ENCODE measurements around the gene RNASEH1. TPM values are rescaled to one million over a fixed set of nuclear protein-coding genes. Genes with fewer than 3 reads are reported as not detected.

Gene RNASEH1
- total and polyA plus RNA-seq, 2 of the 13 experiments (the other 11 are each of a cell fraction or from before 2014, with no cell fraction given) = 14.5 to 57.4 TPM

- TF ChIP-seq RBFOX2 (IDR thresholded peaks at IDR 0.05; ENCODE audit: low read depth, low read length) (no peak), ZNF879 (CRISPR knock-in tag; IDR thresholded peaks at IDR 0.05) (0 out of 2 replicates have a peak, but pooled peaks have one; percentile 48), FOXA1 (IDR thresholded peaks at IDR 0.05) (no peak), FOXA1 (CRISPR knock-in tag; IDR thresholded peaks at IDR 0.05) (no peak), ZNF564 (CRISPR knock-in tag; IDR thresholded peaks at IDR 0.05) (peak; percentile 9; the same call in 1 of the 2 replicates), HES4 (CRISPR knock-in tag; IDR thresholded peaks at IDR 0.05; ENCODE audit: borderline replicate concordance) (no peak), EHMT2 (IDR thresholded peaks at IDR 0.05; ENCODE audit: borderline replicate concordance, low read depth, low read length) (no peak), KLF9 (CRISPR knock-in tag; IDR thresholded peaks at IDR 0.05; ENCODE audit: low read depth) (no peak), TSC22D2 (CRISPR knock-in tag; IDR thresholded peaks at IDR 0.05; ENCODE audit: borderline replicate concordance) (no peak; the same call in 1 of the 2 replicates), ZNF44 (CRISPR knock-in tag; IDR thresholded peaks at IDR 0.05) (0 out of 2 replicates have a peak, but pooled peaks have one; percentile 14), MXI1 (IDR thresholded peaks at IDR 0.05; ENCODE audit: borderline replicate concordance, low read depth, low read length) (no peak), ZNF781 (CRISPR knock-in tag; IDR thresholded peaks at IDR 0.05; ENCODE audit: borderline replicate concordance, not compliant biosample characterization) (no peak), ZNF839 (CRISPR knock-in tag; IDR thresholded peaks at IDR 0.05; ENCODE audit: borderline replicate concordance) (no peak), FOXM1 (CRISPR knock-in tag; IDR thresholded peaks at IDR 0.05) (no peak), NR1H2 (CRISPR knock-in tag; IDR thresholded peaks at IDR 0.05; ENCODE audit: borderline replicate concordance, low read depth) (peak; percentile 87; the same call in 1 of the 2 replicates), RBM22 (optimal IDR thresholded peaks at IDR 0.05; ENCODE audit: low read length) (peak; percentile 3), CEBPG (CRISPR knock-in tag; IDR thresholded peaks at IDR 0.05) (no peak), ZNF264 (CRISPR knock-in tag; IDR thresholded peaks at IDR 0.05) (0 out of 2 replicates have a peak, but pooled peaks have one; percentile 0), SYNCRIP (IDR thresholded peaks at IDR 0.05; ENCODE audit: insufficient read depth, low read depth, low read length) (no peak)
- TF ChIP-seq, protein P1, sequence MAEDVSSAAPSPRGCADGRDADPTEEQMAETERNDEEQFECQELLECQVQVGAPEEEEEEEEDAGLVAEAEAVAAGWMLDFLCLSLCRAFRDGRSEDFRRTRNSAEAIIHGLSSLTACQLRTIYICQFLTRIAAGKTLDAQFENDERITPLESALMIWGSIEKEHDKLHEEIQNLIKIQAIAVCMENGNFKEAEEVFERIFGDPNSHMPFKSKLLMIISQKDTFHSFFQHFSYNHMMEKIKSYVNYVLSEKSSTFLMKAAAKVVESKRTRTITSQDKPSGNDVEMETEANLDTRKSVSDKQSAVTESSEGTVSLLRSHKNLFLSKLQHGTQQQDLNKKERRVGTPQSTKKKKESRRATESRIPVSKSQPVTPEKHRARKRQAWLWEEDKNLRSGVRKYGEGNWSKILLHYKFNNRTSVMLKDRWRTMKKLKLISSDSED (CRISPR knock-in tag; IDR thresholded peaks at IDR 0.05) = no peak
- TF ChIP-seq, protein P2, sequence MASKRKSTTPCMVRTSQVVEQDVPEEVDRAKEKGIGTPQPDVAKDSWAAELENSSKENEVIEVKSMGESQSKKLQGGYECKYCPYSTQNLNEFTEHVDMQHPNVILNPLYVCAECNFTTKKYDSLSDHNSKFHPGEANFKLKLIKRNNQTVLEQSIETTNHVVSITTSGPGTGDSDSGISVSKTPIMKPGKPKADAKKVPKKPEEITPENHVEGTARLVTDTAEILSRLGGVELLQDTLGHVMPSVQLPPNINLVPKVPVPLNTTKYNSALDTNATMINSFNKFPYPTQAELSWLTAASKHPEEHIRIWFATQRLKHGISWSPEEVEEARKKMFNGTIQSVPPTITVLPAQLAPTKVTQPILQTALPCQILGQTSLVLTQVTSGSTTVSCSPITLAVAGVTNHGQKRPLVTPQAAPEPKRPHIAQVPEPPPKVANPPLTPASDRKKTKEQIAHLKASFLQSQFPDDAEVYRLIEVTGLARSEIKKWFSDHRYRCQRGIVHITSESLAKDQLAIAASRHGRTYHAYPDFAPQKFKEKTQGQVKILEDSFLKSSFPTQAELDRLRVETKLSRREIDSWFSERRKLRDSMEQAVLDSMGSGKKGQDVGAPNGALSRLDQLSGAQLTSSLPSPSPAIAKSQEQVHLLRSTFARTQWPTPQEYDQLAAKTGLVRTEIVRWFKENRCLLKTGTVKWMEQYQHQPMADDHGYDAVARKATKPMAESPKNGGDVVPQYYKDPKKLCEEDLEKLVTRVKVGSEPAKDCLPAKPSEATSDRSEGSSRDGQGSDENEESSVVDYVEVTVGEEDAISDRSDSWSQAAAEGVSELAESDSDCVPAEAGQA (IDR thresholded peaks at IDR 0.05; ENCODE audit: low read depth) = no peak
- TF ChIP-seq, protein P2 (CRISPR knock-in tag; IDR thresholded peaks at IDR 0.05; ENCODE audit: borderline replicate concordance) = 0 out of 2 replicates have a peak, but pooled peaks have one; percentile 30
- TF ChIP-seq, protein P3, sequence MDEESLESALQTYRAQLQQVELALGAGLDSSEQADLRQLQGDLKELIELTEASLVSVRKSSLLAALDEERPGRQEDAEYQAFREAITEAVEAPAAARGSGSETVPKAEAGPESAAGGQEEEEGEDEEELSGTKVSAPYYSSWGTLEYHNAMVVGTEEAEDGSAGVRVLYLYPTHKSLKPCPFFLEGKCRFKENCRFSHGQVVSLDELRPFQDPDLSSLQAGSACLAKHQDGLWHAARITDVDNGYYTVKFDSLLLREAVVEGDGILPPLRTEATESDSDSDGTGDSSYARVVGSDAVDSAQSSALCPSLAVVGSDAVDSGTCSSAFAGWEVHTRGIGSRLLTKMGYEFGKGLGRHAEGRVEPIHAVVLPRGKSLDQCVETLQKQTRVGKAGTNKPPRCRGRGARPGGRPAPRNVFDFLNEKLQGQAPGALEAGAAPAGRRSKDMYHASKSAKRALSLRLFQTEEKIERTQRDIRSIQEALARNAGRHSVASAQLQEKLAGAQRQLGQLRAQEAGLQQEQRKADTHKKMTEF (CRISPR knock-in tag; IDR thresholded peaks at IDR 0.05) = no peak
Observed at GRCh38 chr2:3557639-3558204, 411 bp downstream of the RNASEH1 start (continued).

All from HepG2 (cell line).